ENCODE results near the gene PXDC1.

The PXDC1 gene

GRCh38 chr6:3751077-3751729 is at the start of gene PXDC1:
Gene PXDC1, minus strand, starts transcription at chr6:3751713. Its CDS starts 182 bp downstream, at chr6:3751531.
- DNase-seq, result peak; percentile 48

- DNase-seq, result no peak
These were observed 49.5 kb upstream of the PXDC1 start for GRCh38 chr6:3800850-3801591.

GRCh38 chr6:3799719-3800118 is 48.2 kb upstream of the PXDC1 start:
- DNase-seq, result no peak

GRCh38 chr6:3798055-3798919 is 46.8 kb upstream of the PXDC1 start:
- DNase-seq, result peak; percentile 60

- no peak for DNase-seq
These were observed 45.9 kb upstream of the PXDC1 start for GRCh38 chr6:3797231-3798054.

- no peak for DNase-seq
These were observed 45.2 kb upstream of the PXDC1 start for GRCh38 chr6:3796719-3797041.

GRCh38 chr6:3795836-3796718 is 44.6 kb upstream of the PXDC1 start:
- DNase-seq, result peak; percentile 62

GRCh38 chr6:3794092-3794491 is 42.6 kb upstream of the PXDC1 start:
- no peak for DNase-seq

- DNase-seq, result no peak
These were observed 42.0 kb upstream of the PXDC1 start for GRCh38 chr6:3793545-3793944.

- DNase-seq, result no peak
These were observed 40.2 kb upstream of the PXDC1 start for GRCh38 chr6:3791526-3792203.

GRCh38 chr6:3789896-3790558 is 38.5 kb upstream of the PXDC1 start:
- no peak for DNase-seq

GRCh38 chr6:3789018-3789895 is 37.7 kb upstream of the PXDC1 start:
- DNase-seq, result no peak

GRCh38 chr6:3788408-3789017 is 37.0 kb upstream of the PXDC1 start:
- no peak for DNase-seq

- DNase-seq, result no peak
These were observed 34.6 kb upstream of the PXDC1 start for GRCh38 chr6:3786141-3786540.

- DNase-seq, result no peak
These were observed 34.2 kb upstream of the PXDC1 start for GRCh38 chr6:3785745-3786098.

GRCh38 chr6:3784885-3785744 is 33.6 kb upstream of the PXDC1 start:
- no peak for DNase-seq

GRCh38 chr6:3784423-3784822 is 32.9 kb upstream of the PXDC1 start:
- no peak for DNase-seq
